K562 (cell line): ENCODE results near the gene ELSPBP1.

Source experiments
- CHD1 ChIP-seq: fragments of 200-600 bp; sonication (generic); IDR thresholded peaks from one replicate; pipeline ENCODE4 v1.6.1; 2012; ENCODE audit warnings: mild to moderate bottlenecking, moderate library complexity, low read length, inconsistent platforms
- E2F4 ChIP-seq: sonication (generic); formaldehyde crosslinking; IDR thresholded peaks from 2 replicates; pipeline ENCODE4 v1.8.0; 2022; ENCODE audit warnings: mild to moderate bottlenecking, low read depth, missing genetic modification reagents
- EZH2 ChIP-seq: IDR thresholded peaks from 2 replicates; pipeline ENCODE4 v1.6.1; 2012; ENCODE audit warnings: low read depth, mild to moderate bottlenecking, inconsistent platforms, low read length, borderline replicate concordance
- RAD21 ChIP-seq, 2 experiments: fragments of 250-450 bp in 1 of 2; fragments of 450-650 bp in 1 of 2; sonication (Bioruptor Pico) in 1 of 2; formaldehyde crosslinking in 1 of 2; IDR thresholded peaks in 1 of 2; conservative IDR thresholded peaks in 1 of 2; 2 replicates each; pipeline versions ENCODE4 v1.4.0 to v1.8.0; 2020 to 2022; ENCODE audit warnings: mild to moderate bottlenecking in 2 of 2, moderate library complexity in 1 of 2
- RFX1 ChIP-seq: fragments of 450-650 bp; IDR thresholded peaks from 2 replicates; pipeline ENCODE4 v1.6.1; 2016; ENCODE audit warnings: mild to moderate bottlenecking, moderate library complexity
- U2AF1 ChIP-seq: fragments of 200-400 bp; formaldehyde crosslinking; optimal IDR thresholded peaks from 2 replicates; pipeline ENCODE3; 2017; ENCODE audit warnings: mild to moderate bottlenecking, low read depth, low read length, moderate library complexity
- YY1 ChIP-seq, 3 experiments: IDR thresholded peaks; 2 replicates each; pipeline ENCODE4 v1.6.1; 2011; ENCODE audit warnings: low read length in 2 of 3, mild to moderate bottlenecking in 2 of 3, moderate library complexity in 2 of 3, borderline replicate concordance in 1 of 3, control low read depth in 1 of 3, low read depth in 1 of 3; ENCODE audit not compliant: insufficient read depth in 3 of 3, insufficient replicate concordance in 2 of 3, control insufficient read depth in 1 of 3, insufficient read length in 1 of 3; ENCODE audit errors: extremely low read depth in 1 of 3
- ZNF253 ChIP-seq: fragments of 250-450 bp; sonication (Bioruptor Pico); conservative IDR thresholded peaks from 2 replicates; pipeline ENCODE4 v1.6.1; 2021; ENCODE audit warnings: mild to moderate bottlenecking
- TF ChIP-seq, protein P1 (sequence below), 3 experiments: IDR thresholded peaks in 2 of 3; conservative IDR thresholded peaks in 1 of 3; 2 replicates each; pipeline ENCODE4 v1.5.1; 2011 to 2012; ENCODE audit warnings: low read length in 3 of 3, mild to moderate bottlenecking in 3 of 3, control low read depth in 2 of 3, improper control_type of control experiment in 1 of 3, inconsistent platforms in 1 of 3, low read depth in 1 of 3, mixed read lengths in 1 of 3, moderate library complexity in 1 of 3; ENCODE audit not compliant: insufficient read depth in 2 of 3
- TF ChIP-seq, protein P2 (sequence below): sonication (generic); formaldehyde crosslinking; IDR thresholded peaks from 2 replicates; pipeline ENCODE4 v1.9.0; 2022; ENCODE audit warnings: mild to moderate bottlenecking, missing genetic modification reagents

DNA sequence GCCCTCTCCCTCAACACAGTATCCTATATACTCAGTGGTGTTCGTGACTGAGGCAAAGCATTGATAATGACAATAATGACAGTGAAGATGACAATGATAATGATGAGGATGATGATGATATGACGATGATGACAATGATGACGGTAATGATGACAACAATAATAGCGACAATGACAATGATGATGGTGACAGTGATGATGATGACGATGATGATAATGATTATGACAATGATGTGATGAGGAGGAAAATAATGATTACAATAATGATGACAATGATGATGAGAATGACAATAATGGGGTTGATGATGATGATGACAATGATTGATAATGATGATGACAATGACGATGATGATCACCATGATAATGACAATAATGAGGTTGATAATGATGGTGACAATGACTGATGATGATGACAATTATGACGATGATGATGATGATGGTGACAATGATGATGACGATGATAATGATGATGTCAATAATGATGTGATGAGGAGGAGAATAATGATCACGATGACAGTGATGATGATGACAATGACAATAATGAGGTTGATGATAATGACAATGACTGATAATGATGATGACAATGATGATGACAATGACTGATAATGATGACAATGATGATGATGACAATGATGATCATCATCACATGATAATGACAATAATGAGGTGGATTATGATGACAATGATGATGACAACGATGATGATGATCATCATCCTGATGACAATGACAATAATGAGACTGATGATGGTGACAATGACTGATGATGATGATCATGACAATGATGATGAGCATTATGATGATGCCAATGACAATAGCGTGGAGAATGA, 16.7 kb downstream of the ELSPBP1 start:
- TF ChIP-seq RAD21 (CRISPR knock-in tag; conservative IDR thresholded peaks at IDR 0.05 in 1 of 2, IDR thresholded peaks at IDR 0.05 in 1 of 2), result no peak
- no peak for TF ChIP-seq RFX1
- TF ChIP-seq, protein P1, sequence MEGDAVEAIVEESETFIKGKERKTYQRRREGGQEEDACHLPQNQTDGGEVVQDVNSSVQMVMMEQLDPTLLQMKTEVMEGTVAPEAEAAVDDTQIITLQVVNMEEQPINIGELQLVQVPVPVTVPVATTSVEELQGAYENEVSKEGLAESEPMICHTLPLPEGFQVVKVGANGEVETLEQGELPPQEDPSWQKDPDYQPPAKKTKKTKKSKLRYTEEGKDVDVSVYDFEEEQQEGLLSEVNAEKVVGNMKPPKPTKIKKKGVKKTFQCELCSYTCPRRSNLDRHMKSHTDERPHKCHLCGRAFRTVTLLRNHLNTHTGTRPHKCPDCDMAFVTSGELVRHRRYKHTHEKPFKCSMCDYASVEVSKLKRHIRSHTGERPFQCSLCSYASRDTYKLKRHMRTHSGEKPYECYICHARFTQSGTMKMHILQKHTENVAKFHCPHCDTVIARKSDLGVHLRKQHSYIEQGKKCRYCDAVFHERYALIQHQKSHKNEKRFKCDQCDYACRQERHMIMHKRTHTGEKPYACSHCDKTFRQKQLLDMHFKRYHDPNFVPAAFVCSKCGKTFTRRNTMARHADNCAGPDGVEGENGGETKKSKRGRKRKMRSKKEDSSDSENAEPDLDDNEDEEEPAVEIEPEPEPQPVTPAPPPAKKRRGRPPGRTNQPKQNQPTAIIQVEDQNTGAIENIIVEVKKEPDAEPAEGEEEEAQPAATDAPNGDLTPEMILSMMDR (IDR thresholded peaks at IDR 0.05 in 2 of 3, conservative IDR thresholded peaks at IDR 0.05 in 1 of 3; ENCODE audit: insufficient read depth in 2 of 3, low read depth in 1 of 3, low read length in 3 of 3), result no peak
- TF ChIP-seq E2F4 (CRISPR knock-in tag), result no peak
- TF ChIP-seq ZNF253 (CRISPR knock-in tag), result no peak
- TF ChIP-seq CHD1, result no peak
- no peak for TF ChIP-seq YY1 (IDR thresholded peaks at IDR 0.05; ENCODE audit: borderline replicate concordance in 1 of 3, control insufficient read depth in 1 of 3, extremely low read depth in 1 of 3, insufficient read depth in 3 of 3, insufficient read length in 1 of 3, insufficient replicate concordance in 2 of 3, low read depth in 1 of 3, low read length in 2 of 3)
- TF ChIP-seq, protein P2, sequence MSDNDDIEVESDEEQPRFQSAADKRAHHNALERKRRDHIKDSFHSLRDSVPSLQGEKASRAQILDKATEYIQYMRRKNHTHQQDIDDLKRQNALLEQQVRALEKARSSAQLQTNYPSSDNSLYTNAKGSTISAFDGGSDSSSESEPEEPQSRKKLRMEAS (CRISPR knock-in tag), result no peak
- TF ChIP-seq EZH2, result no peak
- no peak for TF ChIP-seq U2AF1
